HG03460 (cell line): Measurements from ENCODE around the gene CSNK1A1L.

Experiments used
- ATAC-seq: cut with Tn5 transposase; IDR thresholded peaks from one replicate; pipeline ENCODE4 v1.9.1; 2021; ENCODE audit not compliant: unreplicated experiment

Gene CSNK1A1L

DNA sequence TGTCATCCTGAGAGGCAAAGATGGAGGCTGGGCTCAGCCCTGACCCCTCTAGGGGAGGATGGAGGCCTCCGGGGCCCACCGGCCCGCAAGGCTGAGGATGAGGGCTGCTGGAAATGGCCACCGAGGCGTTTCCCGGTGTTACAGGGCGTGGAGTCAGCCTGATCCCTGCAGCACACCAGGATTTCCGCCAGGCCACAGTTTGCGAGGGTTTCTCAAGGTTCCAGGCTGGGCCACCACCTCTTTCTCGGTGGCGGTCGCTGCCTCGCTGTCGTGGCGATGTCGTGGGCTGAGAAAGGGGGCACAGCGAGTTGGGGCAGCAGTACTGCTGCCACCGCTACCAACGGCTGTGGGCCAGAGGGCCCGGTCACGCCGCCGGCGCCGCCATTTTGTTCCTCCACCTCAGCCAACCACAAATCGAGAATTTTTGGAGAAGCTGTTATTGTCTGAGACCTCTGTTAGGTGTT is at the start of gene CSNK1A1L:
Gene CSNK1A1L, minus strand, starts transcription at position 414 of the 464 bp plus-strand sequence. Its CDS starts 408 bp downstream, at position 6.
- no peak for ATAC-seq

DNA sequence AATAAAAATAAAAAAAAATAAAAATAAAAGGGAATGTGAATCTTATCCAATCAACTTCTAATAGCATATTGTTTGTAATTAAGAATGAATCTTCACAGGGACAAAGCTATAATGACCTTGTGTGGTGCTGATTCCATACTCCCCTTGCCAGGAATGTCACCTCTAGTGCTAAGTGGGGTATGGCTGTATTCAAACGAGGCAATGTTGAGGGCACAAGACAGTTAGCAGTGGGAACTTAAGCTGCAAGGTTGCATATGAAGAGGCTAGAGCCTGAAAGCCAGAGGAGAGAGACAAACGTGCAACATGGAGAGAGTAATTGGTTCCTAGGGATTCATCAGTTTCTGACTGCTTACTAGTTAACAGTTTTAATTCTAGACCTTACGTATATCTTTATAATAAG is 43.9 kb upstream of the CSNK1A1L start:
- no peak for ATAC-seq

DNA sequence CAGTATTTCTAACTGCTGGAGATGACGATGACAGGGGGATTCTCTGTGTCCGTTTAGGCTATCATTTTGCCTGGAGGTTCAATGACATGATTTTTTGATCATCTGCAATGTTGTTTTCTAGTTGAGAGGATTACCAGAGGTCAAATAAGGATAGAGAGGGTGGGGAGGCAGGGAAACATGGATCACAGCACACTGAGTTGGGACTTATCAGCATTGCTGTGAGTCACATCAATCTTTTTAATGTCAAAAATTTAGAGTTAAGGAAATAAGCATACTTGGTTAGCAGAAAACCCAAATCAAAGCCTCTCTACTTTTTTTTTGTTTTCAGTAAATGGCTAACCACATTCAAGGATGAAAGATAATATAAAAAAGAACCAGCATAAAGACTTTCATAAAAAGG is 43.0 kb upstream of the CSNK1A1L start:
- no peak for ATAC-seq

DNA sequence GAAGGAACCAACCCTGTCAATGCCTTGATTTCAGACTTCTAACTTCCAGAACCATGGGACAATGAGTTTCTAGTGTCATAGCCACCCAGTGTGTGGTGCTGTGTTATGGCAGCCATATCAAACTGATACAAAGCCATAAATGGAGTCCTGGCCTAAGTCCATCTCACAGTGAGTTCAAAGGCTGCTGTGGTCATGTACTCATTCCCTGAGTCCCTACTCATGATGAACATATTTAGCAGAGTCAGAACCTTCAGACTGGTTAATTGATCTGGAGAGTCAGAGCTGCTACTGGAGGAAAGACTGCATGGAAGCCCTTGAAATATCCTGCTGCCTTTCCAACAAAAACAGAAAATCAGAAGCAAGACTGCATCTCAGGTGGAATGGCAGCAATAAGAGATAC is 39.2 kb upstream of the CSNK1A1L start:
- no peak for ATAC-seq

DNA sequence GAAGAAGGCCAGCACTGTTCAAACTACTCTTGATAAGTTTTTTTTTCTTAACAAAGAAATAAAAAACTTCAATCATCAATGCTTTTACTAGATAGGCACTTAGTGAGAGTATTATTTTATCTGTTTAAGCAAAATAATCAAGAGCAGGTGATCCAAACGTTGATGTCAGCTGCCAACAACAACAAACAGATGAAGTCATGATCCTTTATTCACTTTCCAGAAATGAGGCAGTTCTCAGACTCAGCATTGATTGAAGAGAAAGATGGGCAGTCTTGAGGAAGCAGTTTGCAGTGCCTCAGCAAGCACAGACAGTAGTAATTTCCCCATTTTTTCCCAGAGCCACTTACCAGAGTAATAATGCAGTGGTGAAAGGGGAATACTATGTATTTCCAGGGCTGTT is 38.4 kb upstream of the CSNK1A1L start:
- ATAC-seq, result no peak

DNA sequence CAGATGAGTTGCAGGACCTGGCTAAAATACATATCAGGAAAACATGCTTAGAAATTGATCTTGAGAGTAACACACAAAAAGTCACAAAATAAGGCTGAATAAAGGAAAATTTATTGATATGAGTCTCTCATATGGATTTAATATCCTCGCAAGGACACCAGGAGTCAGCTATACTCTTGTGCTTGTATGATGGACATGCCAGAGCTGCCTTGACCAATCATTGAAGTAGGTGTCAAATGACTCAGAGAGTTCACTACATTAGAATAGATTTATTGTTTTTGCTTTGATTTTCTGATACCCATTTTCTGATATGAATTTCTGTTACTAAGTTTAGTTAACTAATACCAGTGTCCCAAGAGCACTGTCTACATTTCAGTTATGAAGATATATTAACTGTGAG is 37.4 kb upstream of the CSNK1A1L start:
- ATAC-seq, result no peak

DNA sequence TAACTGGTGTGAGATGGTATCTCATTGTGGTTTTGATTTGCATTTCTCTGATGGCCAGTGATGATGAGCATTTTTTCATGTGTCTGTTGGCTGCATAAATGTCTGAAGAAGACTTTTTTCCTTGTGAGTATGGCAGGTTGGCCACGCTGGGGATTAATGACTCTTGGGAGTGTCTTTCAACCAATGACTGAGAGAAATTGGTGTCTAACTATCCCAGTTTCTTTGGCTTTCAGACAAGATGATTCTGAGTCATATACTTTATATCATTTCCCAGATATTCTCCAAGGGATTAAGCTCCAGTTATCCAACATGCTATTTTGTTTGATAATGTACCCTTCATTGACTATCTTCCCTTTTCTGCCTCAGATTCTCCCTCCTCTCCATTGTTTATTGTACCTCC is 35.5 kb upstream of the CSNK1A1L start:
- ATAC-seq, result no peak

DNA sequence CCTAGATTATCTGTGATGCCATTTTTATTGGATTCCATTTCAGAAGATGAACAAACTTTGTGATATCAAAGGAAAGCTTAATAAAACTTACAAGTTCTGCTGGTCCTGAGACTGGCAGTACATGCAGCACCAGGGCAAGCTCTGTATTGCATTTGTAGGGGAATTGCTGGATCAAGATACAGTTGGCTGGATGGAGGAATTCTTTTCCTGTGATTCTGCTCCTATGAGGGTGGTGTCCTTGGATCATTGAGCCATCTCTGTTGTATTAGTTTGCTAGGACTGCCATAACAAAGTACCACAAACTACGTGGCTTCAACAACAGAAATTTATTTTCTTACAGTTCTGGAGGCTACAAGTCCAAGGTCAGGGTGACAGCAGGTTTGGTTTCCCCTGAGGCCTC is 33.9 kb upstream of the CSNK1A1L start:
- no peak for ATAC-seq

DNA sequence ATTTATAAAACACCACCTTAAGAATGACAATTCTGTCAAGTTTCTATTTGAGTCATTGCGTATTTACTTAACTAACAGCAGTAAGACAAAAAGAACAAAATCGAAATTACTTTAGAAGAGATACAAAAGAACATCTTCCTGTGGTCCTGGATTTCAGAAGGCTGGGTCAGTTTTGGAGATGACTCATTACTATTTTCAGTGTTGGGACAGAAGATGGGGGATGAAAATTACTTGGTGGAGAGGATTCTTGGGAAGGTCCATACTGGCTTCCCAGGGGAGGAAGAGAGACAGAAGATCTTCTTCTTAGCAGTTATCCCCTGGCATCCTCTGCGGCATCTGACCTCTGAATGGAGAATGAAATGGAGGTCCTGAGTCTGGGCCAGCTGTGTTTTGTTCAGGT is 33.5 kb upstream of the CSNK1A1L start:
- no peak for ATAC-seq

DNA sequence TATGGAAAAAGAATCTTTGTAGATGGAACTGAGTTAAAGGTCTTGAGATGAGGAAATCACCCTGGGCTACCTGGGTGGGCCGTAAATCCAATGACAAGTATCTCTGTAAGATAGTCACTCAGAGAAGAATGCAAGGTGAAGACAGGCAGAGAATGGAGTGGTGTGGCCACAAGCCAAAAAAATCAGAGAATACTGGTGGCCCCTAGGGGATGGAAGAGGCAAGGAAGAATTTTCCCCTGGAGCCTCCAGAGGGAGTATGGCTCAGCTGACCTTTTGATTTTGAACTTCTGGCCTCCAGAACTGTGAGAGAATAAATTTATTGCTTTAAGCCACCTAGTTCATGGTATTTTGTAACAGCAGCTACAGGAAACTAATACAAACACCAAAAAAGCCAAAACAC is 32.7 kb upstream of the CSNK1A1L start:
- ATAC-seq, result no peak

DNA sequence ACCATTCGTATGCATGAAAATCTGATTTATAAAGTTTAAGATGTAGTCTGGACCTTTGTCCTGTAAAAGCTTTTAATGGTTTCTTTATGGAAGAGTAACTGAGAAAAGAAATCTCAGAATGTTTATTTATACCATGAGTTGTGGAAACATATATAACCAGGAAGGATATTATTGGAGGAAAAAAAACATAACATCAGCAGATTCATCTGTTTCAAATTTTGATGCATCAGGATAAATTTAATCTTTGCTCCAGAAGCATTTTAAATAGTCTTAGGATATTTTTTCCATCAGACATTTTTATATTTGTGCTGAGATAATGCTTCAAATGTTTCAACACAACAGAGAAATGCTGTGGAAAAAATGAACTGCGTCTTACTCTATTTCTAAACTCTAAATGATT is 31.2 kb upstream of the CSNK1A1L start:
- ATAC-seq, result no peak

DNA sequence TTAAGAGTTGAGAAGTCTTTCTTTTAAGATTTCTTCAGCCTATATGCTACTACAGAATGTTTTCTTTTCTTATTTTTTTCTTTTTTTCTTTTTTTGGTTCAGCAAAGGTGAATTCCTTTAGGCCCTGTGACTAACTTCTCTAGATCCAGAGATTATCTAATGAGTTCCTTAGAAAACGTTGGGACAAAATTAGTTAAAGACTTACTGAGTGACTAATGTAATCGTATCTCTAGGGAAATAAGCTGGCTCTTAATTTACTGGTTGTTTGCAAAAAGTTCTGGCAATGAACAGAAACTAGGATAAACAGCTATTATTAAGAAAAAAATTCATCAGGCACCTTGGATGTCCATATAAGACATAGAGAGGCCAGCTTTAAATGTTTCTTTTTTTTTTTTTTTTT is 30.7 kb upstream of the CSNK1A1L start:
- no peak for ATAC-seq

DNA sequence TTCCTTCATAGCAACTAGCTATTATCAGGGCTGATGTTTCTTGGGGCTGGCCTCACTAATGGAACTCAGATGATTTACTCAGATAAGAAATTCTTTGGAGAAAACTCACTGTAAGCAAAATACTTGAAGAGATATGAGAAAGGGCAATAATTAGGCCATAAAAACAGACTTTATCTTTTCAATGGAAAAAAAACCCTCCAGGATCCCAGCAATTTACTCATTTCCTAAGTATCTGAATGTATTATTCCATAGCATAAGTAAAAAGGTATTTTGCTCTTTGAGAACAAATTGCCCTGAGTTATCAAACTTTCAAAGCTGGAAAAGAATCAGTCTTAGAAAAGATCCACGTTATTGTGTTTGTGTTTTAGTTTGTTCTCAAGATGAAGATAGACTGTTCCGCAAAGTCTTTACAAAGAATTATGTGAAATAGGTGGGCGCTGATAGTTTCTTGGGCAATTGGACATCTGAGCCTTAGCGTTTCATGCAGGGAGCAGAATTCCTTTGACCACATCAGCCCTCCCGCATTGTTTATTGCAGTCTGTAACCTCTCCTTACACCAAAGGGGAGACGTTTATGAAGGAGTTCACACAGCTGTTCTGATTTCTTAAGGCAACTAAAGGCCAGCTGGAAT is 29.1 kb upstream of the CSNK1A1L start:
- no peak for ATAC-seq

DNA sequence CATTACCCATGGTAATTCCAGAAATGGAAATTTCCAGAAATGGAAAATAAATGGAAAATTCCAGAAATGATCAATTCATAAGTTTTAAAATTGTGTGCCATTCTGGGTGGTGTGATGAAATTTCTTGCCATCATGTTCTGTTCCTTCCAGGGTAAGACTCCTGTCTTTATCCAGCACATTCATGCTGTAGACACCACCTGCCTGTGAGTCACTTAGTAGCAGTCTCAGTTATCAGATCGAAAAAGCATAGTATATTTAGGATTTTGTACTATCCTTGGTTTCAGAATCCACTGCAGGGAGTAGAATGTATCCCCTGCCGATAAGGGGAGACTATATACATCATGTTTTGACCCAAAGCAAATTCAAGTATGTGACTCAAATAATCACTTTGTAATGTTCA is 26.7 kb upstream of the CSNK1A1L start:
- ATAC-seq, result no peak

DNA sequence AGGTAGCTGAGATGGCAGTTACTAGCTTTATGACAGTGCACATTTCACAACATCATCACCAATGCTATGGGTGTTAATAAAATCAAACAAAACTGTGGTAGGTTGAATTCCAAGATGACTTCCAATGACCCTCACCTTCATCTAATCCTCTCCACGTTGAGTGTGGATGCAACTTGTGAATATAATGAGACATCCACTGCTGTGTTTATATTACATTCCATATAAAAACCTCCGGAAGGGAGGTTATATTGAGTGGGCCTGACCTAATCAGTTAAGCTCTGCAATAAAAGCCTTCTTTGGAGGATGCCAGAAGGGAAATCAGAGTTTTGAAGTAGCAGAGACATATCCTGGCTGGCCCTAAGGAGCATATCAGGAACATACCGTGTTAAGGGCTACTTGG is 25.6 kb upstream of the CSNK1A1L start:
- no peak for ATAC-seq

DNA sequence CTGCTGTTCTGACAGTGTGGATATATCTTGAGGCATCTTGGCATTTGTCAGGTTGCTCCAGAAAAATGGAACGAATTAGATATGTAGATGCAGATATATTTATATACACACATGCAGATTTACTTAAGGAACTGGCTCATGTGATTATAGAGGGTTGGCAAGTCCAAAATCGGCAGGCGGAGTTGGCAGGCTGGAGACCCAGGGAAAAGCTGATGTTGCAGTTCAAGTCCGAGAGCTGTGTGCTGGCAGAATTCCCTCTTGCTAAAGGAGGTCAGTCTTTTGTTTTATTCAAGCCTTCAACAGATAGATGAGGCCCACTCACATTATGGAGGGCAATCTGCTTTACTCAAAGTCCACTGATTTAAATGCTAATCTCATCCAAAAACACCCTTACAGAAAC is 24.4 kb upstream of the CSNK1A1L start:
- no peak for ATAC-seq

DNA sequence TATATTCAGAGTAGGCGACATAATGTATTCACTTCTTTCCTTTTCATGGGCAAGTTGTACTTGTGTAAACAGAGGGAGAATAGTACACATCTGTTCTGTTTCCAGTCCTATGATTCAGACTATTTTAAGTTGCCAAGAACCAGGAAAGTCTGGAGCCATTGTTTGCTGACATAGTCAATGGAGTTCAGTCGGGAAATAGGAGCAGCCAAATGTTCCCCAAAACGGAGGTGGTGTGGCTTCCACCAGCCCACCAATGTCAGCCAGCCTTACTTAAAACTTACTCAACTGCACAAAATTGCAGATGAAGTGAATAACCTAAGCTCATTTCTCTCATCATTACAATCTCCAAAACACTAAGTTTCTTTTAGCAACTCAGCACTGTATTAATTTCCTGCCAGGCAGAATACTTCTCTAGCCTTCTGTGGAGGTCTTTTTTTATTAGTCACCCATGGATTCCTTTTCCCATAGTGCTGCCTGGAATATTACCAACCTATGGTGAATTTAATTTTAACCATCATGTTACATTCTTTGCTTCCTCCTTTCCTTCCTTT is 22.3 kb upstream of the CSNK1A1L start:
- no peak for ATAC-seq

DNA sequence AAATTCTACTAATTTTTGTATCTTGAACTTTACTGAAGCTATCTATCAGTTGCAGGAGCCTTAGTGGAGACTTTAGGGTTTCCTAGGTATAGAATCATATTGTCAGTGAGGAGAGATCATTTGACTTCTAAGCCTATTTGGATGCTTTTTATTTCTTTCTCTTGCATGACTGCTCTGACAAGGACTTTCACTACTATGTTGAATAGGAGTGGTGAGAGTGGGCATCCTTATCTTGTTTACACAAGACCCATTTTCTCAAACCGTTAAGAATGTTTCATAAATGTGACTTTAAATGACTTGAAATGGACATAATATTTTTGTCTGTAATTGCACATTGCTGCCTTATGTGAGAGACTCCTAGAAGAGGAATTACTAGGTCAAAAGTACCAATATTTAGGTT is 17.9 kb upstream of the CSNK1A1L start:
- ATAC-seq, result no peak

DNA sequence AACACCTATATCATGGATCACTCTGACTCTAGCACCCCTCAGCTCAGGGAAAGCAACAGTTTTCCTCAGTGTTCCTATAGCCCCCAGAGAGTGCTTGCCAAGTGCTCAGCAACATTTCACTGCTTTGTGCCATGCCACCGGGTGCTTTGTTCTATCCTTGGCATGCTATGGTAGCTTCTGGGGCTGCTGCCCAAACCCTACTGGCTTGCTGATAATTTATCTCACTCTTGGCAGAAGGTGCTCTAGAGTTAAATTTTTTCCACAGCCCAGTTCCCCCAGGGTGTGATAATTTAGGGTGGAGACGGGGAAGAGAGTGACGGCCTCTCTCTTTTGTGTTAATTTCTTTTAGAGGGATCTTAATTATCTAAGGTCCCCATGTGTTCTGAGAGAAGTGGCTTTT is 12.6 kb upstream of the CSNK1A1L start:
- ATAC-seq, result no peak

DNA sequence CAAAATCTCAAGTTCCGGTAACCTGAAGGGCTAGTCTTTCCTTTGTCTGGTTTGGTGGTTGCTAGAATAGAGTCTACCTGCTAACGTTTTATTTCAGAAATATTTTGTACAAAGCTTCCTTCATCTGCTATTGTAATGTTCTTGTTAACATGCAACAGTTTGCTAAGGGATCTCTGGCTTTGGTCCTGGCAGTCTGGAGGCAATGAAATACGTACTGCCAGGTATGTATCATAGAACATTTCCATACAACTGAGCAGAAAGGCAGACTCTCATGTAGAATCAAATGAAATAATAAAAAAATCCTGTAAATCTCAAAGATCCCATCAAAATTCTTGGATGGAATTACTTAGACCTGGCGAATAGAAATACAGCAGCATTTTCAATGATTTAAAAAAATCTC is 8.8 kb upstream of the CSNK1A1L start:
- no peak for ATAC-seq

DNA sequence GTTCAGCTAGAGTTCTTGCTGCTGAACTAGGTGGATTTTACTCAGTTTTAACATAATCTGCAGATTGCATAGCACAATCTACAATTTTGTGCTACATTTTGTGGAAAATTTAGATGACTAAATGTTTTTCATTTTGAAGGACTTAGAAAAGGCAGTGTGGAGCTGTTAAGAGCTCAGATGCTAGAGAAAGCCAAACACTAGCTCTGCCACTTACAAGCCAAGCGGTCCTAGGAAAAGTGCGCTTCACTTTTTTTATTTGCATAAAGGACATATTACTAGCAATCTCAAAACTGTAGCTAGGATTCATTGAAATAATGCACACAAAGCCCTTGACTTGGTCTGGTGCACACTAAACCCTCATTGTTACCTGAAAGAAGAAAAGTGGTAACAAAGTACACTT is 8.1 kb upstream of the CSNK1A1L start:
- ATAC-seq, result no peak

DNA sequence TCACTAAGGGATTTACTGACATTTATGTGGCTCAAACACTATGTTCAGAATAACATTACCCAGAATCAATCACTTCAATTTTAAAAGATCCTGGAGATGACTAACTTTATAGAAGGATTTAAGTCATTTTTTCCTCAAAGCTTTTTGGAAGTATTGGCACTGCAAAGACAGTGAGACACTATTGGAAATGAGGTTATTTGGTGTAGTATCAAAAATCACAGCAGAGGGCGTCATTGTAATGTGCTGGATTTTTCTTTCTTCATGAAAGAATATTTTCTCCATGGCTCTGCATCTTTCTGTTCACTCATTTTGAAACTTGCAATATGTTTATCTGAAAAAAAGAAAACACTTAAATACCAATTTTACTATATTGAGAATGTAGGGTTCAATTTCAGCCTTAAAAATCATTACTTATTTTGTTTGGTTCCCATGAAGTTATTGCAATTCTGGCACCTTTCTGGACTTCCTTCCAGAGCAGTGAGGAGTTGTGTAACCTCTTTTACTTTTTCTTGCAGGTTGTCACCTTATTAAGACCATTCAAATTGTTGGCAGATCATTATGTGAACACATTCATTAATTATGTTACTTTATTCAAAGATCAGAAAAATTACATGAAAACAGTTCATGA is 3.7 kb upstream of the CSNK1A1L start:
- no peak for ATAC-seq

DNA sequence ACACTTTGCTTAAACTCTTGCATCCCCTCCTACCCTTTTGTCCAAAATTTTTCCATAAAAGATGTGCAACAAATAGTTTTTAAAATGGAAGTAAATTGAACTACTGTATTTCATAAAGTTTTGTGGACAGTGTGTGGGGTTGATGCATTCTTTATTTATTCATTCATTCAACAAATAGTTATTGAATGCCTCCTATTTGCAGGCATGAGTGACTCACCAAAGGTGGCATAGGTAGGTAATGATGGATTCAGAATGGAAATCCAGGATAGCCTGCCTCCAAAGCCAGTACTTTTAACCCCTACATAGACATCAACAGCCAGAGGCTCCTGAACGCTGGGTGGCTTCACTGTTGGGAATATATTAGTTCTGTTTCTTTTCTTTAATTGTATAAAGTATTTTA is 2.4 kb upstream of the CSNK1A1L start:
- ATAC-seq, result no peak
